ENCODE data around the gene GOLGA6L9.
"Not testable (repeated sequence)": the region's sequence is repeated elsewhere in the genome, so short reads cannot be mapped to it uniquely, and the experiment has no call there.

The GOLGA6L9 gene

DNA sequence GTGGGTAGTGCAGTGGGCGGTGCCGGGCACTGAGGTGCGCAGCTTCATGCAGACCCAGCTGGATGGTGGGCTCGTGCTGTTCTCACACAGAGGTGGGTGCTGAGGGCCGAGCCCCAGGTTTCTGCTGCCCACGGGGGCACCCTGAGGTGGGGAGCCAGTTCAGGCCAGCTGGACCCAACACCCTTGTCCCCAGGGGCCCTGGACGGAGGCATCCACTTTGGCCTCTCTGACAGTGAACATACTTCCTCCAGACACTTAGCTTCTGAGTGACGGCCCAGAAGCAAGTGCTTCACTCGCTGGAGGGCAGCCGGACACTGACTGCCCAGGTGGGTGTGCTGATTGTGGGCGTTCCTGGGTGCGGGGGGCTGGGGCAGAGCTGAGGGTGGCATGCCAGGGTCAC, 39.8 kb downstream of the GOLGA6L9 start:
- DNase-seq, result not testable (repeated sequence)

DNA sequence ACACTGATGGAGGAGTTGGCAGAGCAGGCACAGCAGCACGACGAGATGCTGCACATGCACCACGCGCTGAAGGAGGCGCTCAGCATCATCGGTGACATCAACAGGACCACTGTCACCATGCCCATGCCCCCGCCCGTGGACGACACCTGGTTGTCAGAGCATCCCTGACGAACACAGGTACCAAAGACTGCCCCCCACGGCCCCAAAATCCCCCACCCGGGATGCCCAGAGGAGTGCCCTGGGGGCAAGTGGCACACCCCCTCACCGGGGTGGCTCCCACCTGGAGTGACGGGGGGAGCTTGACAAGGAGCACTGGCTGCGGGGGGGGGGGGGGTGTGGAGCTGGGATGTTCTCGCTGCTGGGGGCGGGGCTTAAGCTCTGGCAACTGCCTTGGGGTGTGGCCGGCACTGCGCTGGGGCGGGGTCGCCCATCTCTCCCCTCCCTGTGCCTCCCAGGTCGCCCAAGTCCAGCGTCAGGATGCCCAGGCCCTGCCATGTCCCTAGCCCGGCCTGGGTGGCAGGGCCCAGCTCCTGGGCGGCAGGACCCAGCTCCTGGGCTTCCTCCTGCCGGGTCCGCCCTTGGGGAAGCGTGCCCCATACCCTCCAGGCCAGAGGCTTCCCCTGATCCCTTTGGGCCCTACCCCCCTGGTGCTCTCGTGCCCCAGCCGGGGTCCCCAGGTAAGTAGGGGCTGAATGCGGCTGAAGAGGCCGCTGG, 42.8 kb downstream of the GOLGA6L9 start:
- DNase-seq, result not testable (repeated sequence)

GRCh38 chr15:82474596-82475325, 45.1 kb downstream of the GOLGA6L9 start:
- not testable (repeated sequence) for DNase-seq

DNA sequence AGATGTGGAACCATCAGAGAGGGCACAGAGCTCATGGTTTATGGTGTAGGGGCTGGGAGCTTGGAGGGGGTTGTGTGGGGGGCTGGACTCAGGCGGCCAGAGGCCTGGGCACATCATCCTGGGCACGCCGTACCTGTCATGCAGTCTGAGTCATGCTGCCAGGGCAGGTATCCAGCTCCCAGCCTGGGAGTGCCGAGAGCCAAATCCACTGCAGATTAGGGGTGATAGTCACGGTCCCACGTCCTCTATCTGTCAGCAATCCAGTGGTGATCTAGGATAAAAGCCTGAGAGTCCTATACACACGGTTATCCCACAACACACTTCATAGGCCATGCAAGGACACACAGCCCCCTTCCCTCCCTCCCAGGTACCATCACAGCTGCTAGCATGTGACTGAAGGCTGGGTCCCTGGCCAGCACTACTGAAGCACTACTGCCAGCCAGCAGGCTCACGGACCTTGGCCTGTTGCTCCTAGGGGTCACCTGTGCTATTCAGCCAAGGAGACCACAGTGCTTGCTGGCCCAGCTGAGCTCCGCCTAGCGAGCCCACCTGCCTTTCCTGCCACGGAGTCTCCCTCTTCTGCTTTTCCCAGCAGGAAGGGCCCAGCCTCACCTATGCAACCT, 45.8 kb downstream of the GOLGA6L9 start:
- DNase-seq, result not testable (repeated sequence)

- not testable (repeated sequence) for DNase-seq
Measured at GRCh38 chr15:82476697-82477342, 47.2 kb downstream of the GOLGA6L9 start.

DNA sequence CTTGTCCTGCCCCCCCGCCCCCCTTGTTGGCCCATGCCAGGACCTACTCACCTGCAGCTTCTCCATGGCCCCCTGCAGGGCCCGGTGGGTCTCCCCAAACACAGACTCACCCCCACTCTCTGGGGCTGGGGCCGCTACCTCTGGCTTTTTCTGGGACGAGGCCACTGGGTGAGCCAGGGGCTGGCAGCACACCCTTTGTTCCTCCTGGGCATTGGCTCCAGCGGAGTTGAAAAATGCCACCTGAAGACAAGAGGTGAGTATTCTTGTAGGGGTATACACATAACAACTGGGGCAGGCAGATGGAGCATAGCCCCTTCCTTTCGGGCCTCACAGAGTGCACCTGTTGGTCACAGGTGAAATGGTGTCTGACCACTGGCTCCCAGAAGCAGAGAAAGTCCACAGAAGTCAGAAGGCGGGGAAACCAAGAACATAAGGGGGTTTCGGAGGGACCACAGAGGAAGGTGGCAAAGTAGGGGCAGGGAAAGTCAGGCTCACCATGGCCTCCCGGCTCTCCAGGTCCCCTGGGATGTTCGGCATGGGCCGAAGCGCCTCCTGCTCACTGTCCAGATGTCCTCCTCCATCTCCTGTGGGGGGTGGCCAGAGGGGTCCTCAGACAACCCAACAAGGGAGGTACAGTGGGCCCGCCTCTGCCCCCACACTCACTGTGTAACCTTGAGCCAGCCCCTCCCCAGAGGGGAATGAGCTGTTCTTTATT, 47.9 kb downstream of the GOLGA6L9 start:
- DNase-seq, result not testable (repeated sequence)
